RWPE2 (cell line): ENCODE results near the gene GNLY.

Experiments used
- ATAC-seq: fragments of 200-7000 bp; cut with Tn5 transposase; 3 replicates; pipeline ENCODE4 v1.9.1; 2021; ENCODE audit warnings: low read depth
- DNase-seq: peaks from one replicate; pipeline ENCODE4 v3.0.0-alpha.2; 2020; ENCODE audit warnings: low spot score
- H3K27ac ChIP-seq: fragments of 450-650 bp; 2 replicates; pipeline ENCODE4 v1.5.1; 2017; ENCODE audit warnings: mild to moderate bottlenecking; ENCODE audit not compliant: poor library complexity, severe bottlenecking
- H3K27me3 ChIP-seq: fragments of 250-450 bp; sonication (Bioruptor Pico); 2 replicates; pipeline ENCODE4 v1.5.1; 2021; ENCODE audit warnings: mild to moderate bottlenecking, moderate library complexity; ENCODE audit not compliant: insufficient read depth, poor library complexity, severe bottlenecking
- H3K36me3 ChIP-seq: fragments of 250-450 bp; sonication (Bioruptor Pico); 2 replicates; pipeline ENCODE4 v1.5.1; 2020; ENCODE audit warnings: low read depth, mild to moderate bottlenecking, moderate library complexity
- H3K4me1 ChIP-seq: fragments of 250-450 bp; sonication (Bioruptor Pico); 2 replicates; pipeline ENCODE4 v1.5.1; 2021; ENCODE audit warnings: mild to moderate bottlenecking, moderate library complexity; ENCODE audit not compliant: insufficient read depth, poor library complexity, severe bottlenecking
- H3K4me3 ChIP-seq: fragments of 250-450 bp; sonication (Bioruptor Pico); 2 replicates; pipeline ENCODE4 v1.5.1; 2021; ENCODE audit warnings: mild to moderate bottlenecking, moderate library complexity; ENCODE audit not compliant: severe bottlenecking
- H3K9me3 ChIP-seq: fragments of 250-450 bp; sonication (Bioruptor Pico); 2 replicates; pipeline ENCODE4 v1.5.1; 2021; ENCODE audit warnings: mild to moderate bottlenecking, moderate library complexity; ENCODE audit not compliant: severe bottlenecking
- CTCF ChIP-seq: fragments of 450-650 bp; IDR thresholded peaks from one replicate; pipeline ENCODE4 v1.5.1; 2017; ENCODE audit warnings: mild to moderate bottlenecking, moderate library complexity; ENCODE audit not compliant: poor library complexity, severe bottlenecking

The GNLY gene

GRCh38 chr2:85682378-85682777, 11.8 kb upstream of the GNLY start:
- no peak for TF ChIP-seq CTCF

GRCh38 chr2:85684380-85684779, 9.8 kb upstream of the GNLY start:
- no peak for ATAC-seq
- Histone ChIP-seq H3K4me1 (peaks cover 6% of the 10 kb centered on the region), H3K27ac (no peak overlapping the region), H3K36me3 (no peaks in the 10 kb centered on the region), H3K9me3 (no peaks in the 10 kb centered on the region), H3K27me3 (no peaks in the 10 kb centered on the region), H3K4me3 (no peak overlapping the region)
- no peak for TF ChIP-seq CTCF
- DNase-seq: no peak

More at GRCh38 chr2:85682378-85682777, 11.8 kb upstream of the GNLY start:
- ATAC-seq: no peak
- H3K36me3 ChIP-seq: no peaks in the 10 kb centered on the region
- no peak overlapping the region for H3K27ac ChIP-seq
- DNase-seq: no peak
- no peak overlapping the region for H3K4me3 ChIP-seq
- peaks cover 6% of the 10 kb centered on the region for H3K4me1 ChIP-seq
- H3K27me3 ChIP-seq: no peaks in the 10 kb centered on the region
- no peaks in the 10 kb centered on the region for H3K9me3 ChIP-seq

GRCh38 chr2:85684806-85685205, 9.4 kb upstream of the GNLY start:
- no peaks in the 10 kb centered on the region for H3K9me3 ChIP-seq
- peaks cover 6% of the 10 kb centered on the region for H3K4me1 ChIP-seq
- H3K27ac ChIP-seq: no peak overlapping the region
- DNase-seq (no peak), ATAC-seq (no peak)
- no peaks in the 10 kb centered on the region for H3K27me3 ChIP-seq
- no peak overlapping the region for H3K4me3 ChIP-seq
- no peak for TF ChIP-seq CTCF
- no peaks in the 10 kb centered on the region for H3K36me3 ChIP-seq

GRCh38 chr2:85690932-85691331, 3.2 kb upstream of the GNLY start:
- H3K4me3 ChIP-seq: no peak overlapping the region
- no peak overlapping the region for H3K27ac ChIP-seq
- TF ChIP-seq CTCF: no peak
- no peaks in the 10 kb centered on the region for H3K4me1 ChIP-seq
- no peaks in the 10 kb centered on the region for H3K9me3 ChIP-seq
- H3K27me3 ChIP-seq: no peaks in the 10 kb centered on the region
- DNase-seq (no peak), ATAC-seq (no peak)
- no peaks in the 10 kb centered on the region for H3K36me3 ChIP-seq

GRCh38 chr2:85692039-85692645, 2.0 kb upstream of the GNLY start:
- no peaks in the 10 kb centered on the region for H3K9me3 ChIP-seq
- no peaks in the 10 kb centered on the region for H3K27me3 ChIP-seq
- H3K27ac ChIP-seq: no peak overlapping the region
- no peak for DNase-seq
- H3K4me1 ChIP-seq: no peaks in the 10 kb centered on the region
- no peak overlapping the region for H3K4me3 ChIP-seq
- no peak for TF ChIP-seq CTCF
- no peaks in the 10 kb centered on the region for H3K36me3 ChIP-seq
- ATAC-seq: no peak
